SU-DHL-6 (cell line): ENCODE measurements around the gene TOP1.

Experiments used
- EZH2phosphoT487 ChIP-seq: fragments of 200-600 bp; sonication (generic), shearing (Covaris generic); conservative IDR thresholded peaks from 2 replicates; pipeline ENCODE4 v1.6.1; 2018; ENCODE audit warnings: mild to moderate bottlenecking, antibody characterized with exemption, low read length, moderate library complexity, mixed read lengths
- TF ChIP-seq, protein P1 (sequence below): fragments of 200-600 bp; sonication (generic); IDR thresholded peaks from one replicate; pipeline ENCODE4 v1.5.1; 2017; ENCODE audit warnings: antibody characterized with exemption, mild to moderate bottlenecking, low read length, moderate library complexity; ENCODE audit not compliant: insufficient read depth, poor library complexity, severe bottlenecking

DNA sequence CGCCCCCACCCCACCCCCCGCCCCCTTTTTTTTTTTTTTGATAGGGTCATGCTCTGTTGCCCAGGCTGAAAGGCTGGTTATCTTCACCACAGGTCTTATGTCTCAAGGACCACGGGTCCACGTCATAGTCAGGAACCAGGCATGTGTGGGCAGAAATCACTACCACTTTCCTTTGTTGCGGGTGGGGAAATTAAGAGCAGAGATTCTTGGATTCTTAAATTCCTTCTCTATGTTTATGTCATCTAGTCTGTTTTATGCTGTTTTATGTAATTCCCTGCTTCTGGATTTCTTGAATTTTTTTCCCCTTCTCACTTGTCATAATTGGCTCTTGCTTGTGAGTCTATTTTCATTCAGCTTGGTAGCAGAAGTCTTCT is 82.9 kb downstream of the TOP1 start:
- TF ChIP-seq, protein P1, sequence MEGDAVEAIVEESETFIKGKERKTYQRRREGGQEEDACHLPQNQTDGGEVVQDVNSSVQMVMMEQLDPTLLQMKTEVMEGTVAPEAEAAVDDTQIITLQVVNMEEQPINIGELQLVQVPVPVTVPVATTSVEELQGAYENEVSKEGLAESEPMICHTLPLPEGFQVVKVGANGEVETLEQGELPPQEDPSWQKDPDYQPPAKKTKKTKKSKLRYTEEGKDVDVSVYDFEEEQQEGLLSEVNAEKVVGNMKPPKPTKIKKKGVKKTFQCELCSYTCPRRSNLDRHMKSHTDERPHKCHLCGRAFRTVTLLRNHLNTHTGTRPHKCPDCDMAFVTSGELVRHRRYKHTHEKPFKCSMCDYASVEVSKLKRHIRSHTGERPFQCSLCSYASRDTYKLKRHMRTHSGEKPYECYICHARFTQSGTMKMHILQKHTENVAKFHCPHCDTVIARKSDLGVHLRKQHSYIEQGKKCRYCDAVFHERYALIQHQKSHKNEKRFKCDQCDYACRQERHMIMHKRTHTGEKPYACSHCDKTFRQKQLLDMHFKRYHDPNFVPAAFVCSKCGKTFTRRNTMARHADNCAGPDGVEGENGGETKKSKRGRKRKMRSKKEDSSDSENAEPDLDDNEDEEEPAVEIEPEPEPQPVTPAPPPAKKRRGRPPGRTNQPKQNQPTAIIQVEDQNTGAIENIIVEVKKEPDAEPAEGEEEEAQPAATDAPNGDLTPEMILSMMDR, result no peak
- no peak for TF ChIP-seq EZH2phosphoT487
